NCI-H2081 treated with DMSO at 0.1 percent for 48 hours (cell line): Measurements from ENCODE around the gene ATP5F1E.
"Not testable (repeated sequence)": the region's sequence is repeated elsewhere in the genome, so short reads cannot be mapped to it uniquely, and the experiment has no call there.

Experiments
- DNase-seq: peaks from one replicate; lab custom pipeline; 2025; lab: John Stamatoyannopoulos, UW

ATP5F1E gene

GRCh38 chr20:59042796-59043631 lies 10.9 kb upstream of the ATP5F1E start:
- peak; percentile 60 for DNase-seq

GRCh38 chr20:59042151-59042795 lies 10.1 kb upstream of the ATP5F1E start, which contains the start of gene PRELID3B:
PRELID3B (minus strand) TSS chr20:59042786; CDS start chr20:59042730, 56 bp downstream.
- DNase-seq: no peak

GRCh38 chr20:59041487-59041886 lies 9.4 kb upstream of the ATP5F1E start:
- not testable (repeated sequence) for DNase-seq

GRCh38 chr20:59040667-59041066 lies 8.5 kb upstream of the ATP5F1E start:
- DNase-seq: no peak

- no peak for DNase-seq
Measured at GRCh38 chr20:59039233-59039632, 7.1 kb upstream of the ATP5F1E start.

GRCh38 chr20:59037386-59037785 lies 5.3 kb upstream of the ATP5F1E start:
- no peak for DNase-seq

- no peak for DNase-seq
Measured at GRCh38 chr20:59035381-59035780, 3.2 kb upstream of the ATP5F1E start.

- DNase-seq: no peak
Measured at GRCh38 chr20:59033616-59034165, 1.6 kb upstream of the ATP5F1E start.

- no peak for DNase-seq
Measured at GRCh38 chr20:59033093-59033492, 958 bp upstream of the ATP5F1E start.

GRCh38 chr20:59032713-59033059 lies 551 bp upstream of the ATP5F1E start:
- no peak for DNase-seq

GRCh38 chr20:59031564-59032022 lies 542 bp downstream of the ATP5F1E start:
- DNase-seq: no peak

- no peak for DNase-seq
Measured at GRCh38 chr20:59030911-59031563, 1.1 kb downstream of the ATP5F1E start.

GRCh38 chr20:59028812-59029211 lies 3.3 kb downstream of the ATP5F1E start:
- DNase-seq: no peak

GRCh38 chr20:59027741-59028320 lies 4.3 kb downstream of the ATP5F1E start:
- no peak for DNase-seq

- no peak for DNase-seq
Measured at GRCh38 chr20:59026904-59027740, 5.0 kb downstream of the ATP5F1E start.

GRCh38 chr20:59025511-59025910 lies 6.6 kb downstream of the ATP5F1E start:
- DNase-seq: no peak

GRCh38 chr20:59025086-59025485 lies 7.0 kb downstream of the ATP5F1E start:
- DNase-seq: no peak

GRCh38 chr20:59024111-59024530 lies 8.0 kb downstream of the ATP5F1E start:
- no peak for DNase-seq

- DNase-seq: no peak
Measured at GRCh38 chr20:59023616-59024015, 8.5 kb downstream of the ATP5F1E start.

- no peak for DNase-seq
Measured at GRCh38 chr20:59022754-59023153, 9.4 kb downstream of the ATP5F1E start.

GRCh38 chr20:59020938-59021551 lies 11.1 kb downstream of the ATP5F1E start:
- no peak for DNase-seq
